ENCODE results near the gene PBX3.

PBX3 gene

GRCh38 chr9:125911861-125912644, 164.9 kb downstream of the PBX3 start:
- DNase-seq (ENCODE audit: low read depth) = no peak
- TF ChIP-seq, protein P1, sequence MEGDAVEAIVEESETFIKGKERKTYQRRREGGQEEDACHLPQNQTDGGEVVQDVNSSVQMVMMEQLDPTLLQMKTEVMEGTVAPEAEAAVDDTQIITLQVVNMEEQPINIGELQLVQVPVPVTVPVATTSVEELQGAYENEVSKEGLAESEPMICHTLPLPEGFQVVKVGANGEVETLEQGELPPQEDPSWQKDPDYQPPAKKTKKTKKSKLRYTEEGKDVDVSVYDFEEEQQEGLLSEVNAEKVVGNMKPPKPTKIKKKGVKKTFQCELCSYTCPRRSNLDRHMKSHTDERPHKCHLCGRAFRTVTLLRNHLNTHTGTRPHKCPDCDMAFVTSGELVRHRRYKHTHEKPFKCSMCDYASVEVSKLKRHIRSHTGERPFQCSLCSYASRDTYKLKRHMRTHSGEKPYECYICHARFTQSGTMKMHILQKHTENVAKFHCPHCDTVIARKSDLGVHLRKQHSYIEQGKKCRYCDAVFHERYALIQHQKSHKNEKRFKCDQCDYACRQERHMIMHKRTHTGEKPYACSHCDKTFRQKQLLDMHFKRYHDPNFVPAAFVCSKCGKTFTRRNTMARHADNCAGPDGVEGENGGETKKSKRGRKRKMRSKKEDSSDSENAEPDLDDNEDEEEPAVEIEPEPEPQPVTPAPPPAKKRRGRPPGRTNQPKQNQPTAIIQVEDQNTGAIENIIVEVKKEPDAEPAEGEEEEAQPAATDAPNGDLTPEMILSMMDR (conservative IDR thresholded peaks at IDR 0.05; ENCODE audit: control insufficient read depth, insufficient read depth, low read depth, low read length) = no peak
- no peak overlapping the region for H3K4me3 ChIP-seq (ENCODE audit: control insufficient read depth, low read depth, low read length)

- DNase-seq (ENCODE audit: low read depth) = no peak
- TF ChIP-seq, protein P1 (conservative IDR thresholded peaks at IDR 0.05; ENCODE audit: control insufficient read depth, insufficient read depth, low read depth, low read length) = no peak
- no peak overlapping the region for H3K4me3 ChIP-seq (ENCODE audit: control insufficient read depth, low read depth, low read length)
These were observed 165.5 kb downstream of the PBX3 start for GRCh38 chr9:125912667-125913066.

- DNase-seq (ENCODE audit: low read depth) = no peak
- TF ChIP-seq, protein P1 (conservative IDR thresholded peaks at IDR 0.05; ENCODE audit: control insufficient read depth, insufficient read depth, low read depth, low read length) = no peak
- H3K4me3 ChIP-seq (ENCODE audit: control insufficient read depth, low read depth, low read length) = no peak overlapping the region
These were observed 166.4 kb downstream of the PBX3 start for GRCh38 chr9:125913551-125913950.

GRCh38 chr9:125914411-125914810, 167.2 kb downstream of the PBX3 start:
- no peak for DNase-seq (ENCODE audit: low read depth)
- H3K4me3 ChIP-seq (ENCODE audit: control insufficient read depth, low read depth, low read length) = no peak overlapping the region
- TF ChIP-seq, protein P1 (conservative IDR thresholded peaks at IDR 0.05; ENCODE audit: control insufficient read depth, insufficient read depth, low read depth, low read length) = no peak

DNA sequence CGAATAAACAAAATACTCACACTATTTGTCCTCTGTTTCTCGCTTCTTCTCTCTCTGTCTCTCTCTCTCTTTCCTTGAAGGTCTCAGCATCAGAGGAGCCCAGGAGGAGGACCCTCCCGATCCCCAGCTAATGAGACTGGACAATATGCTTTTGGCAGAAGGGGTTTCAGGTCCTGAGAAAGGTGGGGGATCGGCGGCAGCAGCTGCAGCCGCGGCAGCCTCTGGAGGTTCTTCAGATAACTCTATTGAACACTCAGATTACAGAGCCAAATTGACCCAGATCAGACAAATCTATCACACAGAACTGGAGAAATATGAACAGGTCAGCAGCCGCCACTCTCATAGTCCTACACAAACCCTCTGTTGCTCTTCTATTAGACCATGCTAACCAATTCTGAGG, 168.4 kb downstream of the PBX3 start:
- DNase-seq (ENCODE audit: low read depth) = no peak
- no peak overlapping the region for H3K4me3 ChIP-seq (ENCODE audit: control insufficient read depth, low read depth, low read length)
- TF ChIP-seq, protein P1 (conservative IDR thresholded peaks at IDR 0.05; ENCODE audit: control insufficient read depth, insufficient read depth, low read depth, low read length) = no peak

DNA sequence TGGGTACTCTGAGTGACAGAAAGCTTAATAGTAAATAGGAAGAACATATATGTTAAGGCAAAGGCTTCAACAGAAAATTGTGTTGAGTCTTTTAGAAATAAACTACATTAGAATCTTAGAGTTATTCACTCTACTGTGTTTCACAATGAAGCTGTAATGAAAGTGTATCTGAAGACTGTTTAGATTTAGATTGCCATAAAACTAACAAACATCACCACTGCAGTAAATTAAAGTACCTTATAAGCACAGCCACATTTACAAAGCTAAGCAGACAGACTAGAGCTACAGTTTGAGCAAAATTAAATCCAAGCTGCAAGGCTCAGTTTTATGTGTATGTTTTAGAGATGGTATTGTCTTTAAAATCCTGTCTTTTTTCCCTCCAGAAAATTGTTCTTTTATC, 172.4 kb downstream of the PBX3 start:
- TF ChIP-seq, protein P1 (conservative IDR thresholded peaks at IDR 0.05; ENCODE audit: control insufficient read depth, insufficient read depth, low read depth, low read length) = no peak
- DNase-seq (ENCODE audit: low read depth) = no peak
- H3K4me3 ChIP-seq (ENCODE audit: control insufficient read depth, low read depth, low read length) = no peak overlapping the region

All from fibroblast of mammary gland (primary cell).